ENCODE results near the gene B4GALT4.

GRCh38 chr3:119195911-119196310 is 44.8 kb downstream of the B4GALT4 start:
- TF ChIP-seq, protein P1, sequence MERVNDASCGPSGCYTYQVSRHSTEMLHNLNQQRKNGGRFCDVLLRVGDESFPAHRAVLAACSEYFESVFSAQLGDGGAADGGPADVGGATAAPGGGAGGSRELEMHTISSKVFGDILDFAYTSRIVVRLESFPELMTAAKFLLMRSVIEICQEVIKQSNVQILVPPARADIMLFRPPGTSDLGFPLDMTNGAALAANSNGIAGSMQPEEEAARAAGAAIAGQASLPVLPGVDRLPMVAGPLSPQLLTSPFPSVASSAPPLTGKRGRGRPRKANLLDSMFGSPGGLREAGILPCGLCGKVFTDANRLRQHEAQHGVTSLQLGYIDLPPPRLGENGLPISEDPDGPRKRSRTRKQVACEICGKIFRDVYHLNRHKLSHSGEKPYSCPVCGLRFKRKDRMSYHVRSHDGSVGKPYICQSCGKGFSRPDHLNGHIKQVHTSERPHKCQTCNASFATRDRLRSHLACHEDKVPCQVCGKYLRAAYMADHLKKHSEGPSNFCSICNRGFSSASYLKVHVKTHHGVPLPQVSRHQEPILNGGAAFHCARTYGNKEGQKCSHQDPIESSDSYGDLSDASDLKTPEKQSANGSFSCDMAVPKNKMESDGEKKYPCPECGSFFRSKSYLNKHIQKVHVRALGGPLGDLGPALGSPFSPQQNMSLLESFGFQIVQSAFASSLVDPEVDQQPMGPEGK (CRISPR knock-in tag; IDR thresholded peaks at IDR 0.05; ENCODE audit: borderline replicate concordance): no peak
- TF ChIP-seq ARNTL (CRISPR knock-in tag; IDR thresholded peaks at IDR 0.05; ENCODE audit: borderline replicate concordance, low read depth) (no peak), ZFP30 (CRISPR knock-in tag; IDR thresholded peaks at IDR 0.05) (no peak)
